Measurements from ENCODE around the gene PTPRG. TPM values are rescaled to one million over a fixed set of nuclear protein-coding genes. Genes with fewer than 3 reads are reported as not detected.
A peak's percentile ranks its signal among the peaks of the same experiment; 100 is the strongest.

PTPRG gene
- total and polyA plus RNA-seq, 2 of the 13 experiments (the other 11 are each of a cell fraction or from before 2014, with no cell fraction given) = 8.0 to 25.3 TPM

GRCh38 chr3:61560517-61561373, 626 bp upstream of the PTPRG start (continued):
- TF ChIP-seq, protein P1, sequence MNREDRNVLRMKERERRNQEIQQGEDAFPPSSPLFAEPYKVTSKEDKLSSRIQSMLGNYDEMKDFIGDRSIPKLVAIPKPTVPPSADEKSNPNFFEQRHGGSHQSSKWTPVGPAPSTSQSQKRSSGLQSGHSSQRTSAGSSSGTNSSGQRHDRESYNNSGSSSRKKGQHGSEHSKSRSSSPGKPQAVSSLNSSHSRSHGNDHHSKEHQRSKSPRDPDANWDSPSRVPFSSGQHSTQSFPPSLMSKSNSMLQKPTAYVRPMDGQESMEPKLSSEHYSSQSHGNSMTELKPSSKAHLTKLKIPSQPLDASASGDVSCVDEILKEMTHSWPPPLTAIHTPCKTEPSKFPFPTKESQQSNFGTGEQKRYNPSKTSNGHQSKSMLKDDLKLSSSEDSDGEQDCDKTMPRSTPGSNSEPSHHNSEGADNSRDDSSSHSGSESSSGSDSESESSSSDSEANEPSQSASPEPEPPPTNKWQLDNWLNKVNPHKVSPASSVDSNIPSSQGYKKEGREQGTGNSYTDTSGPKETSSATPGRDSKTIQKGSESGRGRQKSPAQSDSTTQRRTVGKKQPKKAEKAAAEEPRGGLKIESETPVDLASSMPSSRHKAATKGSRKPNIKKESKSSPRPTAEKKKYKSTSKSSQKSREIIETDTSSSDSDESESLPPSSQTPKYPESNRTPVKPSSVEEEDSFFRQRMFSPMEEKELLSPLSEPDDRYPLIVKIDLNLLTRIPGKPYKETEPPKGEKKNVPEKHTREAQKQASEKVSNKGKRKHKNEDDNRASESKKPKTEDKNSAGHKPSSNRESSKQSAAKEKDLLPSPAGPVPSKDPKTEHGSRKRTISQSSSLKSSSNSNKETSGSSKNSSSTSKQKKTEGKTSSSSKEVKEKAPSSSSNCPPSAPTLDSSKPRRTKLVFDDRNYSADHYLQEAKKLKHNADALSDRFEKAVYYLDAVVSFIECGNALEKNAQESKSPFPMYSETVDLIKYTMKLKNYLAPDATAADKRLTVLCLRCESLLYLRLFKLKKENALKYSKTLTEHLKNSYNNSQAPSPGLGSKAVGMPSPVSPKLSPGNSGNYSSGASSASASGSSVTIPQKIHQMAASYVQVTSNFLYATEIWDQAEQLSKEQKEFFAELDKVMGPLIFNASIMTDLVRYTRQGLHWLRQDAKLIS (CRISPR knock-in tag; IDR thresholded peaks at IDR 0.05) = no peak
- TF ChIP-seq KDM3A (CRISPR knock-in tag; IDR thresholded peaks at IDR 0.05; ENCODE audit: low read depth) (0 out of 2 replicates have a peak, but pooled peaks have one; percentile 66), SAFB2 (CRISPR knock-in tag; IDR thresholded peaks at IDR 0.05; ENCODE audit: borderline replicate concordance, low read depth) (no peak; the same call in 1 of the 2 replicates), ZSCAN21 (CRISPR knock-in tag; IDR thresholded peaks at IDR 0.05; ENCODE audit: borderline replicate concordance) (no peak), TAF1 (CRISPR knock-in tag; IDR thresholded peaks at IDR 0.05) (peak; percentile 37), PLRG1 (conservative IDR thresholded peaks at IDR 0.05) (no peak), ZNF230 (CRISPR knock-in tag; IDR thresholded peaks at IDR 0.05) (0 out of 2 replicates have a peak, but pooled peaks have one; percentile 34), ETV6 (CRISPR knock-in tag; conservative IDR thresholded peaks at IDR 0.05) (no peak), MIXL1 (CRISPR knock-in tag; IDR thresholded peaks at IDR 0.05) (peak; percentile 46; the same call in 1 of the 2 replicates), ARNTL (CRISPR knock-in tag; IDR thresholded peaks at IDR 0.05) (no peak), SNAPC5 (CRISPR knock-in tag; IDR thresholded peaks at IDR 0.05; ENCODE audit: borderline replicate concordance) (0 out of 2 replicates have a peak, but pooled peaks have one; percentile 52), ZNF441 (CRISPR knock-in tag; IDR thresholded peaks at IDR 0.05; ENCODE audit: borderline replicate concordance) (no peak), ARID2 (CRISPR knock-in tag; IDR thresholded peaks at IDR 0.05; ENCODE audit: borderline replicate concordance) (no peak)
- TF ChIP-seq, protein P2, sequence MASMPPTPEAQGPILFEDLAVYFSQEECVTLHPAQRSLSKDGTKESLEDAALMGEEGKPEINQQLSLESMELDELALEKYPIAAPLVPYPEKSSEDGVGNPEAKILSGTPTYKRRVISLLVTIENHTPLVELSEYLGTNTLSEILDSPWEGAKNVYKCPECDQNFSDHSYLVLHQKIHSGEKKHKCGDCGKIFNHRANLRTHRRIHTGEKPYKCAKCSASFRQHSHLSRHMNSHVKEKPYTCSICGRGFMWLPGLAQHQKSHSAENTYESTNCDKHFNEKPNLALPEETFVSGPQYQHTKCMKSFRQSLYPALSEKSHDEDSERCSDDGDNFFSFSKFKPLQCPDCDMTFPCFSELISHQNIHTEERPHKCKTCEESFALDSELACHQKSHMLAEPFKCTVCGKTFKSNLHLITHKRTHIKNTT (CRISPR knock-in tag; IDR thresholded peaks at IDR 0.05) = no peak
- TF ChIP-seq, protein P3, sequence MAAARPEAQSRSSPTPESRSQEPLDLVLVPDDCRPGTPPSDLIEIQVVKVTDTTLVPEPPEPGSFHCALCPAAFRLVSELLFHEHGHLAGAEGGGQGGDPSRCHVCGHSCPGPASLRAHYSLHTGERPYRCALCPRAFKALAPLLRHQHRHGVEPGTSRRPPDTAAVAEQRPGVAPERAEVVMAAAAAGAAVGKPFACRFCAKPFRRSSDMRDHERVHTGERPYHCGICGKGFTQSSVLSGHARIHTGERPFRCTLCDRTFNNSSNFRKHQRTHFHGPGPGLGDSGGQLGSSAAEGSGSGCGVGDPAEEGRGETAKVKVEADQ (CRISPR knock-in tag; IDR thresholded peaks at IDR 0.05; ENCODE audit: borderline replicate concordance) = peak; percentile 5; the same call in 1 of the 2 replicates
- TF ChIP-seq, protein P4, sequence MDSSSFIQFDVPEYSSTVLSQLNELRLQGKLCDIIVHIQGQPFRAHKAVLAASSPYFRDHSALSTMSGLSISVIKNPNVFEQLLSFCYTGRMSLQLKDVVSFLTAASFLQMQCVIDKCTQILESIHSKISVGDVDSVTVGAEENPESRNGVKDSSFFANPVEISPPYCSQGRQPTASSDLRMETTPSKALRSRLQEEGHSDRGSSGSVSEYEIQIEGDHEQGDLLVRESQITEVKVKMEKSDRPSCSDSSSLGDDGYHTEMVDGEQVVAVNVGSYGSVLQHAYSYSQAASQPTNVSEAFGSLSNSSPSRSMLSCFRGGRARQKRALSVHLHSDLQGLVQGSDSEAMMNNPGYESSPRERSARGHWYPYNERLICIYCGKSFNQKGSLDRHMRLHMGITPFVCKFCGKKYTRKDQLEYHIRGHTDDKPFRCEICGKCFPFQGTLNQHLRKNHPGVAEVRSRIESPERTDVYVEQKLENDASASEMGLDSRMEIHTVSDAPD (CRISPR knock-in tag; IDR thresholded peaks at IDR 0.05) = 0 out of 2 replicates have a peak, but pooled peaks have one; percentile 31

Measured in HepG2 (cell line).